GM13976 (cell line): ENCODE results near the gene HCFC2.

Source experiments
- DNase-seq: peaks from one replicate; pipeline ENCODE4 v3.0.0; 2012; ENCODE audit warnings: low spot score
- in situ Hi-C: fragments of 300-500 bp; cut with MboI; formaldehyde crosslinking; loops from one replicate; pipeline ENCODE4 v1.12.0; 2022; ENCODE audit warnings: low sequenced_read_pairs, mixed read lengths, inconsistent platforms; ENCODE audit not compliant: unreplicated experiment
- TF ChIP-seq, protein P1 (sequence below): IDR thresholded peaks from 2 replicates; pipeline ENCODE4 v1.5.1; 2012; ENCODE audit warnings: borderline replicate concordance, mild to moderate bottlenecking; ENCODE audit not compliant: insufficient read depth; ENCODE audit errors: extremely low read depth, missing control alignments, control extremely low read depth

The HCFC2 gene

DNA sequence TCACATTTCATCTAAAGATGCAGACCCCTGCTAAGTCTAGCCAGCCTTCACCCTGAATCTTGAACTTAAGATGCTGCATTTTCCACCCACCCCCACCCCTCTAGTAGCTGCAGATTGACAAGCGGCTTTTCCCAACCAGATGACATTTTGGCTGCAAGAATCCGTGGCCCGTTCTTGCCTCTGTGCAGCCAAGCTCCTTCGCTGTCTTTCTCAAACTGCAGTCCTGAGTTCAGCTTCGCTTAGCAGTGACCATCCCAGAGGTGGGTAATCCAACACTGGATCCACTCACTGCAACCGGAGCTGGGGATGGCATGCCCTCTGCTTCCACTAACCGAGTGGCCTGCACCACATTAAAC, 74.4 kb downstream of the HCFC2 start:
- TF ChIP-seq, protein P1, sequence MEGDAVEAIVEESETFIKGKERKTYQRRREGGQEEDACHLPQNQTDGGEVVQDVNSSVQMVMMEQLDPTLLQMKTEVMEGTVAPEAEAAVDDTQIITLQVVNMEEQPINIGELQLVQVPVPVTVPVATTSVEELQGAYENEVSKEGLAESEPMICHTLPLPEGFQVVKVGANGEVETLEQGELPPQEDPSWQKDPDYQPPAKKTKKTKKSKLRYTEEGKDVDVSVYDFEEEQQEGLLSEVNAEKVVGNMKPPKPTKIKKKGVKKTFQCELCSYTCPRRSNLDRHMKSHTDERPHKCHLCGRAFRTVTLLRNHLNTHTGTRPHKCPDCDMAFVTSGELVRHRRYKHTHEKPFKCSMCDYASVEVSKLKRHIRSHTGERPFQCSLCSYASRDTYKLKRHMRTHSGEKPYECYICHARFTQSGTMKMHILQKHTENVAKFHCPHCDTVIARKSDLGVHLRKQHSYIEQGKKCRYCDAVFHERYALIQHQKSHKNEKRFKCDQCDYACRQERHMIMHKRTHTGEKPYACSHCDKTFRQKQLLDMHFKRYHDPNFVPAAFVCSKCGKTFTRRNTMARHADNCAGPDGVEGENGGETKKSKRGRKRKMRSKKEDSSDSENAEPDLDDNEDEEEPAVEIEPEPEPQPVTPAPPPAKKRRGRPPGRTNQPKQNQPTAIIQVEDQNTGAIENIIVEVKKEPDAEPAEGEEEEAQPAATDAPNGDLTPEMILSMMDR, result no peak
- DNase-seq, result peak; percentile 15
- in situ Hi-C loops, result no loop called here

DNA sequence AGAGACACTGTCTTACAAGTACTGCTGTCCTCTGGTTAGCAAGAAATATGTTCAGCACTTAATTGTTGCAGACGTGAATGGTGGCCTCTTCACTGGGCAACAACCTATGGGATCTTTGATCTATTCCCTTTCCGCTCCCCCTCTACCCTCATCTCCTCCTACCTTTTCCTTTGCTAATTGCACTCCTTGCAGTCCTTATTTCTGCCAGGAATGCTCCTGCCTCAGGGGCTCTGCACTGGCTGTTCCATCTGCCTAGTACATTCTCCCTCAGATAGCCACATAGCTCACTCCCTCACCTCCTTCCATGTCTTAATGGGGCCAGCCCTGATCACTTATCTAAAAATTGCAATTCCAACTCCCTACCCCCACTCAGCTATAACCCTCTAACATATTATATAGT, 78.2 kb downstream of the HCFC2 start:
- TF ChIP-seq, protein P1, result no peak
- in situ Hi-C loops, result no loop called here
- no peak for DNase-seq

DNA sequence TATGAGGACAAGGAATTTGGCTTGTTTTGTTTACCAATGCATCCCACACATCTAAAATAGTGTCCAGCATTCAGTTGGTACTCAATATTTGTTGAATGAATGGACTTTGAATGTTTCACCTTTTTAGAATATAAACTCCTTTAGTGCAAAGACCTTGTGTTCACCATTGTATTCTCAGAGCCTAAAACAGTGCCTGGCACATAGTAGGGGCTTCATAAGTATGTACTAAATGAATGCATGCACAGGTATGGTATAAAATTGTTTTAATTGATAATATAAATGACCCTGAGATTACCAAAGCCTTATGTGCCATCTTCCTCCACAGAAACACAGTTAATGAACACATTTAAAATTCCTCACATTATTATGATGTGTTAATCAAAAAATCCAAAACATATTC, 78.7 kb downstream of the HCFC2 start:
- in situ Hi-C loops, result no loop called here
- TF ChIP-seq, protein P1, result no peak
- DNase-seq, result no peak

DNA sequence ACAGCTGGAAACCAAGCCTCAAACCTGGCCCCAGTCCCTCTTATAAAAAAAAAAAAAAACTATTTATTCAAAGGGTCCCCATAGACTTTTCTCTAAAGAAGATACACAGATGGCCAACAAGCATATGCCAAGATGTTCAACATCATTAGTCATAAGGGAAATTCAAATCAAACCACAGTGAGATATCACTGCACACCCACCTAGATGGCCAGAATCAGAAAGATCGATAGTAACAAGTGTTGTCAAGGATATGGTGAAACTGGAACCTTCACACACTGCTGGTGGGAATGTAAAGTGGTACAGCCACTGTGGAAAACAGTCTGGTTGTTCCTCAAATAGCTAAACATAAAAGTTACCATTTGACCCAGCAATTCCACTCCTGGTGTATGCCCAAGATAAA, 79.6 kb downstream of the HCFC2 start:
- DNase-seq, result no peak
- TF ChIP-seq, protein P1, result no peak
- in situ Hi-C loops, result no loop called here

DNA sequence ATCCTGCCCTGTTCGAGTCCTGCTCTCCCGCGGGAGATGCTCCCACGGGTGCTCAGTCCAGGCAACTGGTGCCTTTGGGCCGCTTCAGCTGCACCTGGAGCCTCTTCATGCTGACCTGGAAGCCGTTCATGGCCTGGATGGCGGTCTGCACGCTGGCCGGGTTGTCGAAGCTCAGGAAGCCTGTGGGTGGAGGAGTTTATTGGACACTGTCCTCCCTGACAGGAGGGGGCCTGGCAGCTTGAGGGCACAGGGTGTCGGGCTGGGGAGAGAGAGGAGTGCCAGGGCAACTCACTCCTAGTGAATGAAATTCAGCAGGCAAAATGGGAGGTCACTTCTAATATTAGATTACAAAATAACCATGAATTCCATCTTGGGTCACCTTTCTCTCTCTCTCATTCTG, 83.0 kb downstream of the HCFC2 start:
- in situ Hi-C loops, result no loop called here
- no peak for DNase-seq
- TF ChIP-seq, protein P1, result no peak

DNA sequence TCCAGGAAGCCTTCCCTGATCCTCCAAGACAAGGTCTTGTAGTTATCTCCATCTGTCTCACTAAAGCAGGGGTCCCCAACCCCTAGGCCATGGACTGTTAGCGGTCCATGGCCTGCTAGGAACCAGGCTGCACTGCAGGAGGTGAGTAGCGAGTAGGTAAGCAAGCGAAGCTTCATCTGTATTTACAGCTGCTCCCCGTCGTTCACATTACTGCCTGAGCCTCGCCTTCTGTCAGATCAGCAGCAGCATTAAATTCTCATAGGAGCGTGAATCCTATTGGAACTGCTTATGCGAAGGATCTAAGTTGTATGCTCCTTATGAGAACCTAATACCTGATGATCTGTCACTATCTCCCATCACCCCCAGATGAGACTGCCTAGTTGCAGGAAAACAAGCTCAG, 86.1 kb downstream of the HCFC2 start:
- in situ Hi-C loops, result no loop called here
- no peak for DNase-seq
- TF ChIP-seq, protein P1, result no peak

DNA sequence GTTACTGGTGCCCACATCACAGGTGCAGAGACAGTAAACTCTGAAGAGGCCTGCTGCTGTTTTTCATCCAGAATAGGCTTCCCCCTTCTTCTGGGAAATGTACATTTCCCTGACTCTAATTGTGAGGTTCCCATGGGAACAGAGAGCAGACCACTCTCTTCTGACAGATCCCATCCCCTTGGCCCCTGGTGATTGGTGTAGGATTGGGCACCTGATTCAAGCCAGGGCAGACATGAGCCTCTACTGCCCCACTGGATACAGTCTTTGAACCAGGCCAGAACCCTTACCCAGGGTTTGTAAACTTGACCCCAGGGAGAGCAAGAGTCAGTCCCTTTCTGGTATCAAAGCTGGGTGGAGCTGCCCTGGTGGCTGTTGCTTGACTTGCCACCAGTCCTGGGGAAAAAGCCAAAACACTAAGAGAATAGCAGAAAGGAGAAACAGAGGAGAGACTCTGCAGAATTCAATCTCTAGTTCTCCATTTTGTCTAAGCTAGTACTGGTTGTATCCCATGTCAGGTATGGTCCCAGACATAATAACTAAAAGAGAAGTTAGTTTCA, 88.4 kb downstream of the HCFC2 start:
- TF ChIP-seq, protein P1, result no peak
- DNase-seq, result no peak
- in situ Hi-C loops, result no loop called here
